Eye (tissue), 1 donor: ENCODE measurements around the gene B4GALT5.

ENCODE experiments used
- DNase-seq: peaks from one replicate; pipeline ENCODE4 v3.0.0-alpha.2; 2015

B4GALT5 gene

DNA sequence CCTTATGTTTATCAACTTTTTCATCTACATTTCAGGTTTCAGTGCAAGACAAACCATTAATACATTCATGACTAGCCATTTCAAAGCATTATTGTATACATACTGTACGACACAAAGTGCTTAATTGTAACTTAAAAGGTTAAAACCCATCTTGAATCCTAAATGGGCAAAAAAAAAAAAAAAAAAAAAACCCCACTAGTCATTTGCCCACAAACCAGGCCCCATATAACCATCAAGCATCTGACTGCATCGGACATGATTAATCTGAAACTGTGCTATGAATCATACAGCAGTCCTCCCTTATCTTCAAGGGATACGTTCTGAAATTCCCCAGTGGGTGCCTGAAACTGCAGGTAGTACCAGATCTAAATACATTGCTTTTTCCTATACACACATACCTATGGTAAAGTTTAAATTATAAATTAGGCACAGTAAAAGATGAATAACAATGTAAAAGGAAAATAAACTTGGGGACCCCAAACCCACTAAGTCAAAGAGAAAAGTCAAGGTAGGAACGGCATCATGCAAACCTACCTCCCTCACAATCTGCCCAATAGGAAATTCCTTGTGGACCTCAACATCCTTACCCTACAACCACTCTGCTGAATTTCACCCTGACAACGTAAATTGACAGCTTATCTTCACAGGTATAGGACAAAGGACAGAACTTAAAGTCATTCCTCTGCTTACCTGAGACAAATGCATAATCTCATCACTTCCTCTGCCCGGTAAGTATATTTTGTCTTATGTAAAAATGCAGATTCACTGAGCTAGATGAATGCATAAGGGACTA is 14.3 kb downstream of the B4GALT5 start:
- DNase-seq, result no peak

DNA sequence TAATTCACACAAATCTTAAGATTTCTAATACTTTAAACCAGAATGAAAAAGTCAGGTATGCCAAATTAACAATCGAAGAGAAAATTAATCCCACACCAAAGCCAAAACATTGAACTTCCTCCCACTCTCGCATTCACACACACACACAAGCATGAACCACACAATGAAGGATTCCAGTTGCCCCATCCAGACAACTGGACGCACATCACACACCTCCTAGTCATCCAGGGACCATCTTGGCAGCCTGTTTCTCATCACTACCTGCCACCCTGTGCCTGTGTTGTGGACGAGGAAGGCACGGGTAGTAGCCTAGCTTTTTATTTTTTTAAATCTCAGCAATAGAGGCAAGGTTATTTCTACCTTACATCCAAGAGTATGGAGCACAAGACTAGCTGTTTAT is 15.2 kb downstream of the B4GALT5 start:
- DNase-seq, result no peak

DNA sequence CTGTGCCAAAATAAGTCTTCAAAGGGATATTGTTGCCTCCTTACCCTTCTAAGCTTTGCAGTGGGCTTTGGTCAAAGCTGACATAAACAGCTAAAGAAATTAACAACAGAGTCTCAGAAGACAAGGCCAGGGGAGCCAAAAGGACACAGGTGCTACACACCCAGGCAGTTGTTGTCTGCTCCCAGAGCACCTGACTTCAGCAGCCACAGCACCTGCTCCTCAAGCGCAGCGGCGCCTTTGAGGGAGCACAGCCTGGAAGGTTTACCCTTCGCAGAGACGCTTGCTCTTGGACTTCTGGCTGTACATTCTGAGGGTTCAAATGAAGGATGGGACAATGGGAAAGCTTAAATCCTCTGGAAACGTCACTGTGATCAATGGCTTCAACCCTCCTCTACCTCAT is 16.6 kb downstream of the B4GALT5 start:
- DNase-seq, result no peak

DNA sequence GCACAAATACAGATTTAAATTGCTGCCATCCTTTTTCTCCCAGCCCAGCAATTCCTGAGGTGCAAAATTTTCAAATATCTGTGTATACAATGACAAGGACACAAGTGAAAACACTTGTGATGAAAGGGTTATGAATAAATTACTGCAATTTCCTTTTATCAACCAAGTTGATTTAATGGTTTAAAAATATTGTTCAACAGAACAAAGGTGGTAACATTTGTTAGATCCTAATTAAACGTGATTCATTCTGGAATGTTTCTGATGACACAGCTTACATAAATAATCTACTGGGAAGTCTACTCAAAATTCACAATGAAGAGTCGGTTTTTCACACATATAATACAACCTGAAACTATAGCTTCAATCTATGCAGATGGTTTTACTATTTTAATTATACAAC is 17.1 kb downstream of the B4GALT5 start:
- DNase-seq, result no peak

DNA sequence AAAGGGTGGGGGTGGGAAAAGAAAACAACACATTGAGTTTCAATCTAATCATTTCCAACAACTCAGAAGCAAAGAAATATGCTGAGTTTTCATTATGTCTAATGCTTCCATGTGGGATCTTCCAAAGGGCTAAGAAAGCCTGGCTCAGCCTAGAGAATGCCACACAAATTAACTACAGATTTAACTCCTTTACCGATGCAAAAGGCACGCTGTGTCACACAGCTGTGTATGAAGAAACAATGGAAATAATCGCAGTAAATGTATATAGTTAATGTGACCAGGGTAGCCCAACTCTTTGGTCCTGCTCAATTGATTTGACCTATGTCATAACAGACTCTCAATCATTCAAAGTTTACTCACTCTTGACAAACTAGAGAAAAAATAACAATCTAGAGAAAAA is 17.8 kb downstream of the B4GALT5 start:
- no peak for DNase-seq

DNA sequence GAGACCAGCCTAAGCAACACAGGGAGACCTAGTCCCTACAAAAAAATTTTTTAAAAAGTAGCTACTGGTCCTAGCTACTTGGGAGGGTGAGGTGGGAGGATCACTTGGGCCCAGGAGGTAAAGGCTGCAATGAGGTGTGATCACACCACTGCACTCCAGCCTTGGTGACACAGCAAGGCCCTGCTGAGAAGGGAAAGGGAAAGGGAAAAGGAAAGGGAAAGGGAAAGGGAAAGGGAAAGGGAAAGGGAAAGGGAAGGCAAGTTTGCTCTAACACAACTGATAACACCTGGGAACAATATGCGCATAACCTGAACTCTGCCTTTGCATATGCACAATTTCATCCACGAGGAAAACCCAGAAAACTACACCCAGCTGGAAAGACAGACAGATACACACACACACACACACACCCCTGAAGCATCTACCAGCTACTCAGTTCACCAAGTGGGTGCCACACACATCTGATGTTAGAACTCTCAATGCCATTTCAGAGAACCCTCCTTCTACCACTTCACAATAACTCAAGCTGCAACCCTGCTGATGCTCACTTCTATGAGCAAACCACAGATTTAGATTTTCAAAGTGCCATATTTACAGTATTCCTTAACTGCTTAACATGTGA is 19.1 kb downstream of the B4GALT5 start:
- DNase-seq, result no peak

DNA sequence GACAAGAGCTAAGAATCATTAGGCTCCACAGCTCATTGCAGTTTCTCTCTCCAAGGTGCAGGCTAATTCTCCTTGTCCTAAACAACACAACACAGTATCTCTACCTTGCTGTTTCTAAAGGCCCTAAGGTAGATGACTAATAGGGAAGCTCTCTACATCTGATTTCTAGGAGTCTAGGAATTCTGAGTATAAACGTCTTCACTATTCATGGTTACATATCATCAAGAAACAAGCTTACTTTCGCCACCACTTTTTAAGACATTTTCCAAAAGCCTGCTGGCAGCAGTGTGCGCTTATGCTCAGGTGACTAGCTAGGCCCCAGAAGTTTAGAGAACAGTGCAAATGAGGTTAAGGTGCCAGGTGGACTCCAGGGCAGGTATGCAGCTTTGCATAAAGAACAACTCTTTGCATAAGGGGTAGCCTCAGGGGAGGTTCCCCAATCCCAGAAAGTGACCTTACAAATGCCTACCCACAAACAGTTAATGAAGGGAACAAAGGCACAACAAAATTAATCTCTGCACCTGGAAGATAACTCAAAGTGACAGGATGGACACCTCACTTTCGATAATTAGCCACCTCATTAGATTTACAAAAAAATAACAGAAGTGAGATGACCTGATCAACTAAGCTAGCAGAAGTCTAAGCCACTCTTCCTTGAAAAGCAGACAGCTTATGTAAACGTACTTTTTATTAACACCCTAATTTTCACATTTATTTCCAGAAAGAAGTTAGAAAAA is 20.1 kb downstream of the B4GALT5 start:
- DNase-seq, result no peak

DNA sequence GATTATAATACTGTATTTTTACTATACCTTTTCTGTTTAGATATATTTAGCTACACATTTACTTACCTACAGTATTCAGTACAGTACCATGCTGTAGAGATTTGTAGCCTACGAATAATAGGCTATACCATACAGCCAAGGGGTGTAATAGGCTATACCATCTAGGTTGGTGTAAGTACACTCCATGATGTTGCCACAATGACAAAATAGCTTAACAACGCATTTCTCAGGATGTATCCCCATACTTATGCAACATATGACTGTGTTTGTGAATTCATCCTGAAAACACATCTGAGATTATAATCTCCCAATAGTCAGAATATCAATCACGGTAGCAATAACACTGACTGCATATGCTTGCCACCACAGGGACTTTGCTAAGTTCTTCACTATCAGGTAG is 20.7 kb downstream of the B4GALT5 start:
- DNase-seq, result no peak

DNA sequence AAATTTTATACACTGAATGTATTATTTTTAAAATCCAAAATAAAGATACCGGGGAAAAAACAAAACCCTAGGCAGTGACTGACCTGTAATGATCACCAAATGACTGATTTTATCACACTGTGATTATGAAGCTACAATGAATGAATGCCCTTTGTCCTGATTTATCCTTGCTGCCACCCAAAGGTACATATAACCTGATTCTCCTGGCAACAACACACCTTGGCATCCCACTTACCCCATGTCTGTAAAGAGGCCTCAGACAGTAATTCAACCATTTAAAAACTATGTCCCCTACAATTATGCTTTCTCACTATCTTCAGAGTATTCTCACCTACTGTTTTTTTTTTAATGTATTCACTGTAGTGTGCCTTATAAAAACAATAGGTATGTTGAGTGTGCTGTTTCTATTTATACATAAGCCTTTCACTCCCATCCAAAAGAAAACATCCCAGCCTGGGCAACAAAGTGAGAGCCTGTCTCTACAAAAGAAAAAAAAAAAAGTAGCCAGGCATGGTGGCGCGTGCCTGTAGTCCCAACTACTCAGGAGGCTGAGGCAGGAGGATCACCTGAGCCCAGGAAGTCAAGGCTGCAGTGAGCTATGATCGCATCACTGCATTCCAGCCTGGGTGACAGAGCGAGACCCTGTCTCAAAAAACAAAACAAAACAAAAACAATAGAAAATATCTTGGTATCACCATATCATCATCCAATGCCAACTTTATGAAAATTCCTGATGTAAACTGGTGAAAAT is 21.7 kb downstream of the B4GALT5 start:
- no peak for DNase-seq

DNA sequence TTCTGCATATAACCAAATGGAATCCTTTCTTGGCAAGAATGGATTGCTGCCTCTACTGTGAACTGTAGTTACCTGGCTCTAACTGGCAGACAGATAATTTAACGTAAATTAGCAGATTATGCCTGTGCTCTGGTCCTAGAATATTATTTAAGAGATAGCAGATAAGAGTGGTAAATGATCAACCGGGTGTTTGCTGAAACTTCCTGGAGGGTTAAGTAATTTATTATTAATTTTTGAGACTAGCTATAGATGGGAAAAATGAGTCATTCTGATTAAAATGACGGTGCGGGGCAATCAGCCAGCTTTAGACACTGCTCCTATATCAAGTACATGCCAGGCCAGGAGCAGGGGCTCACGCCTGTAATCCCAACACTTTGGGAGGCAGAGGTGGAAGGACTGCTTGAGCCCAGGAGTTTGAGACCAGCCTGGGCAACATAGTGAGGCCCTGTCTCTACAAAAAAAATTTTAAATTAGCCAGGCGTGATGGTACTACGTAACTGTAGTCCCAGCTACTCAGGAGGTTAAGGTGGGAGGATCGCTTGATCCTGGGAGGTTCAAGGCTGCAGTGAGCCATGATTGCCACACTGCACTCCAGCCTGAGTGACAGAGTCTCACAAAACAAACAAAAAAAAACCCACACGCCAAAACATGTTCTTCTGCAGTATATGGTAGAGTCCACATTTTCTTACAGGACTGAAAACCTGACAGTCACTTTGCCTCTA is 22.6 kb downstream of the B4GALT5 start:
- no peak for DNase-seq

DNA sequence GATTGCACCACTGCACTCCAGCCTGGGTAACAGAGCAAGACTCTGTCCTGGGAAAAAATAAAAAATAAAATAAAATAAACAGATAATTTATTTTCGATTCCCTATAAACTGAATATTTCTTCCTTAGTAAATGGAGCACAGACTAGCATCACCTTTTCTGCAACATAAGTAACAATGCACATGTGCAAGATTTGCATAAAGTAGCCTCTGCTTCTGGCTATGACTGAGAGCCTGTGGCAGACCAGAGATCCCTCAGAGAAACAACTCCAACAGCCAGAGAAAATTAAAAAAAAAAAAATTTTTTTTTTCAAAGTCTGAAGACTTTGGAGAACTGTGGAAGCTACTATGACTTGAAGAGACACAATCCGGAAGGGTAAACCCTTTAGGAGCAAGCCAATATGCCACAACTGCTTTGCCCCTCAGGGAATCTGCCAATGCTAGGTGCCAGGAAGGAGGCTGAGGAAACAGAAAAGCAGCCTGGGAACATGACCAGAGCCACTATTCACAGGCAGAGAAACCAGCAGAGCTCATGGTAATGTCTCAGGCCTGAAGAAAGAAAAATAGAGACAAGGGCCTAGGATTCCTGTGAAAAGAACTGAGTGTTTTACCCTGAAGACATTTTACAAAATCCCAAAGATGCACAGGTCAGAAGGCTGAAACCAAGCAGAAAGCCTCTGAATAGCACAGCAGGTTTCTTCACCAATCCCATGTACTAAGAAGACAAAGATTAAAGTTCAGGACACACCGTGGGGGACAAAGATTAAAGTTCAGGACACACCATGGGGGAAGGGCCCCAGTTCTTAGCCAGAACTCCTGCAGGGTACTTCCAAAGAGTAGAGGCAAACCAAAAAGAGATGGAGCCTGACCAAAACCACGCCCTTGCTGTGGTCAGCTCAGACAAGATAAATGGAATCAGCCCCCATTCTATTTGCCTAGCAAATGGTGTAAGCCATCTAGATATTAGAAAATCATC is 25.8 kb downstream of the B4GALT5 start:
- no peak for DNase-seq

DNA sequence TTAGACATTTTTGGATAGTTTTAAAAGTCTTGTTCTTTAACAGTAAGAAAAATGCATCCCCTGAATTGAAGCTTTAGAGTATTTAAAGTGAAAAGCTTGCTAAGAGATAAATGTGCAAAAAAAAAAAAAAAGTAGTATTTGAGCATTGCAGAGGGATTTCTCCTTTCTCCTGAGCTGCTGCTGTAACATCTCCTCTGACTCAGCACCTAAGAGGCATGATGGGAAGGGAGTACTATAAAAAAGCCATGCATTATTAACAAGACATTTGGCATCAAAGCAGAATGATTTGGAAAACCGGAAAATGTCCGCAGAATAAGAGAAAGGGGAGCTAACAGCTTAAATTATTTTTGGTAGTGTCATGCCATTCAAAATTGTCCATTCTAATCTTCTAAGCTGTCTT is 27.9 kb downstream of the B4GALT5 start:
- no peak for DNase-seq

DNA sequence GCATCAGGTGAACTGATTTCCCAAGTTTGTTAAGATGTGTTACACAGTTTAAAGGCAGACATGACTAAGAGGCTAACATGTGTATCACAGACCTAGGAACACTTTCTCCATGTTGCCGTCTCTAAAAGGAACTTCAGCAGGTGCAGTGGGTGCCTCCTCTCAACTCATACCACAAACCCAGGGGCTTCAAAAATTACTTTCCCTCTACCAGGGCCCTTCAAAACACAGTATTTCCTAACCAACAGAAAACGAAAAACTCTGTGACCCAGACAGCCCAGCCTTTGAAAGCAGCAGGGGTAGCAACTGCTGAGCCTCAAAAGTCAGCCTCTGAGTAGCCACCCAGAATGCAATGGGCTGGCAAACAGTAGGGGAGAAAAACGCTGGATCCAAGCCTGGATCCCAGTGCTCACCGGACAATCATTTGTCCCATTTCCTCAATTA is 28.5 kb downstream of the B4GALT5 start:
- DNase-seq, result no peak

DNA sequence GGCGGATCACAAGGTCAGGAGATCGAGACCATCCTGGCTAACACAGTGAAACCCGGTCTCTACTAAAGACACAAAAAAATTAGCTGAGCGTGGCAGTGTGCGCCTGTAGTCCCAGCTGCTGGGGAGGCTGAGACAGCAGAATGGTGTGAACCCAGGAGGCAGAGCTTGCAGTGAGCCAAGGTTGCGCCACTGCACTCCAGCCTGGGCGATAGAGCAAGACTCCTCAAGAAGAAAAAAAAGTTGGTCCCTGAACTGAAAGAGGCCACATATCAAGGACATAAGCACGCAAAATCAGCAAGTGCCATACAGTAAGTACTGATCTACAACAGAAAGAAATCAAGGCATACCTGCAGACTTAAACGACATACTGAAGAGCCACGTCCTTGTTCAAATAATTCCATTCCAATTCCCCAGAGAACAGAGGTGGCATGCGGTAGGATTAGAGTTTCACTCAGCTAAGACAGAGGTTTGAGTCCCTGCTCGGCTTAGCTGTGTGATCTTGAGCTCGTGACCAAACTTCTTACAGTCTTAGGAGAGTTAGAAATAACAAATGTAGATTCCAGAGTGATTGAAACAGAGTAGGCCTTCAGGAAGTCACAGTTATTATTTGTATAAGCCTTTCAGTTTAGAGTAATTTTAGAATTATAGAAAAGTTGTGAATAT is 29.2 kb downstream of the B4GALT5 start:
- DNase-seq, result no peak

DNA sequence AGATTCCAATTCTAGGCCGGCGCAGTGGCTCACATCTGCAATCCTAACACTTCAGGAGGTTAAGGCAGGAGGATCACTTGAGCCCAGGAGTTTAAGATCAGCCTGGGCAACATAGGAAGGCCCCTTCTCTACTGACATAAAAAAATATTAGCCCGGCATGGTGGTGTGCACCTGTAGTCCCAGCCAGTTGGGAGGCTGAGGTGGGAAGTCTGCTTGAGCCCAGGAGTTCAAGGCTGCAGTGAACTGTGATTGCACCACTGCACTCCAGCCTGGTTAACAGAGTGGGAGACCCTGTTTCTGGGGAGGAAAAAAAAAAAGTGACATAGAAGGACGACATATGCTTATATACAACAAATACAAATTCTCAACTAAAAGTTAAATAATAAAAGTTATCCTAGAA is 30.9 kb downstream of the B4GALT5 start:
- no peak for DNase-seq

DNA sequence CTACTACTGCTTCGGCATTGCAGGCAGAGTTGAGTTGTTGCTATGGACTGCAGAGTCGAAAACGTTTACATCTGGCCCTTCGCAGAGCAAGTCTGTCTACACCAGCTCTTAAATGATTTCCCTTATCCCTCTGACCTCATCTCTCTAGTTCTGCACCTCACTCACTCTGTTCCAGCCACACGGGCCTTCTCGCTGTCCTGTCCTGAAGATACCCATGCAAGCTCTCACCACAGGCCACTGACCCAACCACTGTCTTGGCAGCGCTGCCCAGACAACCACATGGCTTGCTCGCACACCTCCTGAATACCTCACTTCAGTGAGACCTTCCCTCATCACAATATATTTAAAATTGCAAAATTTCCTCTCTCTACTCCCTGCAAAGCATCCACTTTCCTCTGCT is 31.4 kb downstream of the B4GALT5 start:
- DNase-seq, result no peak

DNA sequence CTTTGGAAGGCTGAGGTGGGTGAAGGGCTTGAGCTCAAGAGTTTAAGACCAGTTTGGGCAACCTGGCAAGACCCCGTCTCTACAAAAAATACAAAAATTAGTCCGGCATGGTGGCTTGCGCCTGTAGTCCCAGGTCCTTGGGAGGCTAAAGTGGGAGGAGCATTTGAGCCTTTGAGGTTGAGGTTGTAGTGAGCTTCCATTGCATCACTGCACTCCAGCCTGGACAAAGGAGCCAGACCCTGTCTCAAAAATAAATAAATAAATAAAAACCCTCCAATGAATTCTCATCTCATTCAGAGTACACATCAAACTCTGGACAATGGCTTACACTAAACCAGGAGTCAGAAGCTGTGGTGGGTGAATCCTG is 31.8 kb downstream of the B4GALT5 start:
- no peak for DNase-seq

DNA sequence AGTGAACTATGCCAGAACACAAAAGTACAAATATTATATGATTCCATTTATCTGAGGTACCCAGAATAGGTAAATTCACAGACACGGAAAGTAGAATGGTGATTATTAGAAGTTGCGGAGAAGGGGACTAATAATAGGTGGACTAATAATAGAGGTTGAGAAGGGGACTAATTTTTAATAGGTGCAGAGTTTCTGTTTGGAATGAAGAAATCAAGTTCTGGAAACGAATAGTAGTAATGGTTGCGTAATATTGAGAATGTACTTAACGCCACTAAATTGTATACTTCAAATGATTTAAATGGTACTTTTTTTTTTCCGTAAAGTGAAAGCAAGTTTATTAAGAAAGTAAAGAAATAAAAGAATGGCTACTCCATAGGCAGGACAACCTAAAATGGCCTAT is 33.2 kb downstream of the B4GALT5 start:
- DNase-seq, result no peak

DNA sequence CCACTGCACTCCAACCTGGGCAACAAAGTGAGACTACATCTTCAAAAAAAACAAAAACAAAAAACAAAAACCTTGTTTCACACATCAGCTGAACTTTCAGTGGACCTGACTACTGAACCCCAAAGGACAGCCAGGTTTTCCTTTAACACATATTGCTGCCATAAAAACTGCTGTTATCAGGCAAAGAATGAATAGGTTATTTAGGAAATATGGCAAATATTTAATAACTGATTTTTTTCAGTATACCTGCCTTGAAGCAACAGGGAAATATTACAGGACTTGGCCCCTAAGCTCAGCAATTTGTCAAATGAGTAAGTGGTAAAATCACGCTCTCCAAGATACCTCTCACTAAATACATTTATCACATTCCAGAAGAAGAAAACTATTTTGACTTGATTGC is 34.0 kb downstream of the B4GALT5 start:
- DNase-seq, result no peak

DNA sequence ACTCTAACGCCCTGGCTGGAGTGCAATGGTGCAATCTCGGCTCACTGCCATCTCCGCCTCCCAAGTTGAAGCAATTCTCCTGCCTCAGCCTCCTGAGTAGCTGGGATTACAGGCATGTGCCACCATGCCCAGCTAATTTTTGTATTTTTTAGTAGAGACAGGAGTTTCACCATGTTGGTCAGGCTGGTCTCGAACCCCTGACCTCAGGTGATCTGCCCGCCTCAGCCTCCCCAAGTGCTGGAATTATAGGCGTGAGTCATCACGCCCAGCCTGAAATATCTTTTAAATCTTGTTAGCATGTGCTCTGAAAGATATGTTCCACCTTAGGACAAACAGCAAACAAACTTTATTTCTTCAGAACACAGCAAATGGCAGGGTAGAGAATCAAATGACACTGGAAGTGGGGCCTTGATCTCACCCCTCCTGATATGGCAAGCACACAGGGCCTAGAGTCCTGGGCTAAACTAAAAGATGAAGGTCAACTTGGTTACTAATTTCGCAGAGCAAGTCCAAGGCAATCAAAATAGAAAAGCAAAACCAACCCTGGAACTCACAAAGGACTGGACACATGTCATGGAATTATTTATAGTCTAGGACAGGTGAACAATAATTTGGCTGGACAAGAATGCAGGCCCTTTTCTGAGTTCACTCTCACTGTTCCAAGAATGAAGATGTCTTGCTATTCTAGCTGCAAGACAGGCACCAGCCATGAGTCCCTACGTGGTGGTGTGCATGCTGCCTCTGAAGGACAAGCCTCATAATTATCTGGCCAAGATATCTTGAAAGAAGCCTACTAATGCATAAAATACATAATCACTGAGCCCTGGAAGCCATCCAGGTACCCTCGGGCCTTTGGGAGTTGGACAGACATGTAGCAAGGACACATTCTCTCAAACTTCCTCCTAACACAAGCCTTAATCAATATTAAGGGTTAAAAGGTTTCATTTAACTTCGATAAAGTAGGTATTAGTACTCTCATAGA is 35.6 kb downstream of the B4GALT5 start:
- DNase-seq, result no peak
